IMR-90 (cell line): ENCODE data around the gene RAI1. TPM values are rescaled to one million over a fixed set of nuclear protein-coding genes. Genes with fewer than 3 reads are reported as not detected.
A peak's percentile ranks its signal among the peaks of the same experiment; 100 is the strongest.

Source experiments
- ATAC-seq: fragments of 200-7000 bp; cut with Tn5 transposase; 2 replicates; pipeline ENCODE4 v1.9.1; 2020; ENCODE audit warnings: low read depth, mild to moderate bottlenecking, moderate library complexity
- BruUV-seq: library from RNA; stranded (reverse); fragments of 400-500 nt; replicated peaks from 2 replicates; lab custom pipeline; 2021; lab: Mats Ljungman, UMichigan
- CTCF ChIA-PET: fragments of 300-600 bp; formaldehyde crosslinking; extraction: SDS; loops from one replicate; lab custom pipeline; 2021; ENCODE audit warnings: antibody characterized with exemption; lab: Yijun Ruan, JAX
- POLR2A ChIA-PET: fragments of 300-600 bp; sonication (Branson Sonifier 250); formaldehyde crosslinking; loops from one replicate; lab custom pipeline; 2022; ENCODE audit warnings: antibody characterized with exemption; ENCODE audit not compliant: unreplicated experiment; lab: Charles Lee
- DNase-seq: peaks from one replicate; pipeline ENCODE4 v3.0.0; 2013
- H2AFZ ChIP-seq: replicated peaks from 2 replicates; pipeline ENCODE3; 2013; ENCODE audit warnings: low read length, mild to moderate bottlenecking; ENCODE audit not compliant: poor library complexity
- H2AK5ac ChIP-seq: 2 replicates; pipeline ENCODE4 v1.6.1; 2013; ENCODE audit warnings: low read depth, low read length, inconsistent platforms
- H2AK9ac ChIP-seq: replicated peaks from 2 replicates; pipeline ENCODE3; 2013; ENCODE audit warnings: mild to moderate bottlenecking, low read depth, low read length, moderate library complexity; ENCODE audit not compliant: poor library complexity
- H2BK120ac ChIP-seq: 2 replicates; pipeline ENCODE4 v1.6.1; 2013; ENCODE audit warnings: low read depth, low read length, inconsistent platforms
- H2BK15ac ChIP-seq: 3 replicates; pipeline ENCODE4 v1.6.1; 2013; ENCODE audit warnings: low read depth, low read length, inconsistent platforms
- H2BK20ac ChIP-seq: 2 replicates; pipeline ENCODE4 v1.6.1; 2013; ENCODE audit warnings: low read depth, mild to moderate bottlenecking, inconsistent platforms, low read length, moderate library complexity
- H2BK5ac ChIP-seq: 2 replicates; pipeline ENCODE4 v1.6.1; 2013; ENCODE audit warnings: mild to moderate bottlenecking, low read depth, low read length, inconsistent platforms; ENCODE audit not compliant: poor library complexity, severe bottlenecking
- H3K14ac ChIP-seq: replicated peaks from 2 replicates; pipeline ENCODE4 v1.6.1; 2013; ENCODE audit warnings: low read depth, low read length, inconsistent platforms
- H3K18ac ChIP-seq: 2 replicates; pipeline ENCODE4 v1.6.1; 2013; ENCODE audit warnings: low read depth, low read length, control low read depth
- H3K23ac ChIP-seq: 2 replicates; pipeline ENCODE4 v1.6.1; 2013; ENCODE audit warnings: low read depth, low read length, inconsistent platforms
- H3K27ac ChIP-seq: 2 replicates; pipeline ENCODE4 v1.5.1; 2013; ENCODE audit warnings: mild to moderate bottlenecking, control low read depth, low read length; ENCODE audit not compliant: insufficient read depth
- H3K27me3 ChIP-seq: 2 replicates; pipeline ENCODE4 v1.6.1; 2013; ENCODE audit warnings: low read length; ENCODE audit not compliant: control insufficient read depth, insufficient read depth
- H3K36me3 ChIP-seq: 2 replicates; pipeline ENCODE4 v1.6.1; 2013; ENCODE audit warnings: low read length, mixed read lengths; ENCODE audit not compliant: control insufficient read depth, insufficient read depth
- H3K4ac ChIP-seq: 2 replicates; pipeline ENCODE4 v1.6.1; 2013; ENCODE audit warnings: low read depth, low read length, inconsistent platforms
- H3K4me1 ChIP-seq: 2 replicates; pipeline ENCODE4 v1.6.1; 2013; ENCODE audit warnings: low read length, mixed read lengths; ENCODE audit not compliant: control insufficient read depth, insufficient read depth
- H3K4me2 ChIP-seq: 2 replicates; pipeline ENCODE4 v1.6.1; 2013; ENCODE audit warnings: low read depth, mild to moderate bottlenecking, control low read depth, low read length, moderate library complexity
- H3K4me3 ChIP-seq: 2 replicates; pipeline ENCODE4 v1.5.1; 2013; ENCODE audit warnings: low read depth, mild to moderate bottlenecking, control low read depth, low read length, moderate library complexity; ENCODE audit not compliant: insufficient read depth
- H3K56ac ChIP-seq: 2 replicates; pipeline ENCODE4 v1.6.1; 2013; ENCODE audit warnings: low read length, inconsistent platforms; ENCODE audit not compliant: insufficient read depth; ENCODE audit errors: extremely low read depth
- H3K79me1 ChIP-seq, 2 experiments: 2 replicates each; pipeline ENCODE4 v1.6.1; 2013; ENCODE audit warnings: low read length in 2 of 2, inconsistent platforms in 1 of 2, low read depth in 1 of 2
- H3K9ac ChIP-seq: 2 replicates; pipeline ENCODE4 v1.6.1; 2013; ENCODE audit warnings: low read depth, low read length, control low read depth
- H3K9me1 ChIP-seq: 2 replicates; pipeline ENCODE4 v1.6.1; 2013; ENCODE audit warnings: low read length, inconsistent platforms; ENCODE audit not compliant: insufficient read depth
- H3K9me3 ChIP-seq: 2 replicates; pipeline ENCODE4 v1.6.1; 2013; ENCODE audit warnings: low read length; ENCODE audit not compliant: control insufficient read depth, insufficient read depth
- H4K20me1 ChIP-seq: 2 replicates; pipeline ENCODE4 v1.6.1; 2013; ENCODE audit warnings: low read length, inconsistent platforms; ENCODE audit not compliant: insufficient read depth
- H4K5ac ChIP-seq: 2 replicates; pipeline ENCODE4 v1.6.1; 2013; ENCODE audit warnings: mild to moderate bottlenecking, low read depth, low read length, control low read depth
- H4K8ac ChIP-seq, 2 experiments: 2 replicates each; pipeline ENCODE4 v1.6.1; 2013; ENCODE audit warnings: low read depth in 2 of 2, low read length in 2 of 2, control low read depth in 1 of 2, inconsistent platforms in 1 of 2
- H4K91ac ChIP-seq: 2 replicates; pipeline ENCODE4 v1.6.1; 2013; ENCODE audit warnings: low read depth, low read length, inconsistent platforms; ENCODE audit not compliant: insufficient read depth
- BHLHE40 ChIP-seq: fragments of 150-350 bp; IDR thresholded peaks from 2 replicates; pipeline ENCODE4 v1.6.1; 2016; ENCODE audit warnings: mild to moderate bottlenecking, low read depth, low read length
- CEBPB ChIP-seq: IDR thresholded peaks from 2 replicates; pipeline ENCODE4 v1.6.1; 2012; ENCODE audit warnings: low read depth, low read length, improper control_type of control experiment
- CHD1 ChIP-seq: IDR thresholded peaks from 2 replicates; pipeline ENCODE4 v1.6.1; 2012; ENCODE audit warnings: low read depth, low read length, improper control_type of control experiment
- CTCF ChIP-seq: conservative IDR thresholded peaks from 2 replicates; pipeline ENCODE4 v1.5.1; 2012; ENCODE audit warnings: mild to moderate bottlenecking, low read depth, low read length, improper control_type of control experiment
- ELK1 ChIP-seq: fragments of 150-350 bp; IDR thresholded peaks from 2 replicates; pipeline ENCODE4 v1.6.1; 2016; ENCODE audit warnings: low read depth, mild to moderate bottlenecking, low read length, moderate library complexity, borderline replicate concordance
- FOS ChIP-seq: fragments of 150-350 bp; IDR thresholded peaks from 2 replicates; pipeline ENCODE4 v1.6.1; 2016; ENCODE audit warnings: low read depth, low read length
- MAFK ChIP-seq: IDR thresholded peaks from 2 replicates; pipeline ENCODE4 v1.6.1; 2012; ENCODE audit warnings: low read depth, low read length, improper control_type of control experiment
- MAZ ChIP-seq: IDR thresholded peaks from 2 replicates; pipeline ENCODE4 v1.6.1; 2012; ENCODE audit warnings: low read depth, mild to moderate bottlenecking, low read length, improper control_type of control experiment, moderate library complexity, borderline replicate concordance
- MXI1 ChIP-seq: IDR thresholded peaks from 2 replicates; pipeline ENCODE4 v1.6.1; 2012; ENCODE audit warnings: low read depth, mild to moderate bottlenecking, low read length, moderate library complexity, borderline replicate concordance
- NFE2L2 ChIP-seq: fragments of 150-350 bp; IDR thresholded peaks from 2 replicates; pipeline ENCODE4 v1.6.1; 2016; ENCODE audit warnings: low read depth, mild to moderate bottlenecking, low read length
- POLR2A ChIP-seq: IDR thresholded peaks from 2 replicates; pipeline ENCODE4 v1.6.1; 2012; ENCODE audit warnings: mild to moderate bottlenecking, low read depth, low read length
- RAD21 ChIP-seq: IDR thresholded peaks from 2 replicates; pipeline ENCODE4 v1.6.1; 2012; ENCODE audit warnings: low read length, improper control_type of control experiment
- RCOR1 ChIP-seq: IDR thresholded peaks from 2 replicates; pipeline ENCODE4 v1.6.1; 2012; ENCODE audit warnings: mild to moderate bottlenecking, low read length, improper control_type of control experiment; ENCODE audit not compliant: insufficient replicate concordance
- RFX5 ChIP-seq: IDR thresholded peaks from 2 replicates; pipeline ENCODE4 v1.8.0; 2012; ENCODE audit warnings: low read depth, mild to moderate bottlenecking, low read length, moderate library complexity
- SMC3 ChIP-seq: fragments of 150-350 bp; IDR thresholded peaks from 2 replicates; pipeline ENCODE4 v1.6.1; 2016; ENCODE audit warnings: low read depth, mild to moderate bottlenecking, antibody characterized with exemption, low read length, moderate library complexity
- USF2 ChIP-seq: fragments of 150-350 bp; IDR thresholded peaks from 2 replicates; pipeline ENCODE4 v1.6.1; 2017; ENCODE audit warnings: mild to moderate bottlenecking, antibody characterized with exemption, low read length, low read depth
- WGBS, 2 experiments: methylation state at CpG; one replicate each; pipeline versions ENCODE4 v1.1.5 to v1.1.7; 2013; ENCODE audit warnings: missing lambda C conversion rate in 2 of 2; ENCODE audit not compliant: insufficient read length in 1 of 2; ENCODE audit errors: extremely low coverage in 2 of 2; 5-methylcytosine and 5-hydroxymethylcytosine counted together
- dilution Hi-C: fragments of 300-500 bp; cut with HindIII; formaldehyde crosslinking; loops from one replicate; pipeline ENCODE4 v1.14.3; 2018; ENCODE audit warnings: low sequenced_read_pairs; ENCODE audit not compliant: unreplicated experiment
- in situ Hi-C: fragments of 300-500 bp; cut with MboI; formaldehyde crosslinking; loops from 3 replicates; pipeline ENCODE4 v1.14.3; 2019; ENCODE audit warnings: low sequenced_read_pairs, inconsistent platforms, mixed read lengths
- intact Hi-C: fragments of 100-400 bp; cut with micrococcal nuclease; formaldehyde crosslinking; loops from 2 replicates; pipeline ENCODE4 v1.10.0; 2022
- polyA plus RNA-seq, 3 experiments: library from polyadenylated mRNA; depleted of rRNA; stranded (reverse); fragments of >200 nt; gene quantifications; 2 replicates each; pipeline ENCODE4 v1.2.3, GENCODE V29; 2012; ENCODE audit warnings: low replicate concordance in 1 of 3
- total RNA-seq: library from RNA; depleted of rRNA; stranded (reverse); fragments of >200 nt; gene quantifications from 2 replicates; pipeline ENCODE4 v1.2.3, GENCODE V29; 2012

RAI1 gene
- total and polyA plus RNA-seq, 2 of the 4 experiments (the other 2 are of a cell fraction), result 1.8 to 10.5 TPM

GRCh38 chr17:17779015-17779611 lies 97.9 kb downstream of the RAI1 start:
- ATAC-seq (no peak), DNase-seq (no peak)
- H4K91ac ChIP-seq, result no peak overlapping the region
- H3K9me1 ChIP-seq, result no peaks in the 10 kb centered on the region; the same call in 1 of the 2 replicates
- no peak overlapping the region for H3K14ac ChIP-seq
- 12% methylated on average over 3 of the region's 16 CpGs; no CpG with 5 or more reads in 1 of the 2 experiments for WGBS, 2 experiments
- no peak overlapping the region for H3K56ac ChIP-seq
- H2BK120ac ChIP-seq, result no peak overlapping the region
- no peak overlapping the region for H2BK5ac ChIP-seq
- in situ Hi-C loops (no loop called here), intact Hi-C loops (no loop called here), dilution Hi-C loops (no loop called here)
- TF ChIP-seq CTCF (no peak), FOS (no peak), ELK1 (no peak), BHLHE40 (no peak), RFX5 (no peak), POLR2A (no peak), CHD1 (no peak), RAD21 (no peak), SMC3 (no peak), RCOR1 (no peak), MAFK (no peak), CEBPB (no peak), NFE2L2 (no peak), MXI1 (no peak), MAZ (no peak), USF2 (no peak)
- H2BK20ac ChIP-seq, result no peak overlapping the region
- no peak overlapping the region for H4K8ac ChIP-seq
- H2AFZ ChIP-seq, result no peak overlapping the region
- H3K4me3 ChIP-seq, result no peak overlapping the region
- H3K36me3 ChIP-seq, result peaks cover 2% of the 10 kb centered on the region; the same call in 1 of the 2 replicates
- H3K4ac ChIP-seq, result no peak overlapping the region
- peak overlapping the region; percentile 25 for H2AK9ac ChIP-seq
- peaks cover 19 to 85% of the 10 kb centered on the region in 2 experiments for H3K79me1 ChIP-seq
- no peak overlapping the region for H2AK5ac ChIP-seq
- no peaks in the 10 kb centered on the region for H3K27me3 ChIP-seq
- no peak overlapping the region for H2BK15ac ChIP-seq
- ChIA-PET CTCF (no interaction called here), POLR2A (no interaction called here)
- no peak overlapping the region for H3K9ac ChIP-seq
- no peaks in the 10 kb centered on the region for H3K9me3 ChIP-seq
- no peak overlapping the region for H3K4me2 ChIP-seq
- H4K20me1 ChIP-seq, result peaks cover 93% of the 10 kb centered on the region
- 0 out of 2 replicates have a peak overlapping the region, but pooled peaks have one; percentile 7 for H3K23ac ChIP-seq
- no peak overlapping the region for H4K5ac ChIP-seq
- peak overlapping the region; percentile 4; the same call in 1 of the 2 replicates for H3K27ac ChIP-seq
- no TSS peak for BruUV-seq
- peaks cover 38% of the 10 kb centered on the region for H3K4me1 ChIP-seq
- no peak overlapping the region for H3K18ac ChIP-seq
